ENCODE measurements around the gene WWOX. TPM values are rescaled to one million over a fixed set of nuclear protein-coding genes. Genes with fewer than 3 reads are reported as not detected.

Gene WWOX
- total RNA-seq, 2 donors from 2014 or later = 30.0 to 35.4 TPM

- Mint-ChIP-seq H3K27ac (peak overlapping the region; percentile 16), H3K9me3 (no peaks in the 10 kb centered on the region), H3K36me3 (ENCODE audit: low read depth) (no peaks in the 10 kb centered on the region), H3K27me3 (ENCODE audit: insufficient read depth) (no peaks in the 10 kb centered on the region), H3K4me1 (peaks cover 25% of the 10 kb centered on the region), H3K4me3 (no peak overlapping the region)
- H3K4me1 ChIP-seq (ENCODE audit: control insufficient read depth, insufficient read depth, low read length) = peaks cover 8% of the 10 kb centered on the region
- no peaks in the 10 kb centered on the region for H3K27me3 ChIP-seq (ENCODE audit: control insufficient read depth, insufficient read depth, low read length, poor library complexity, severe bottlenecking)
- H3K4me3 ChIP-seq (ENCODE audit: low read length) = no peak overlapping the region
- no peaks in the 10 kb centered on the region for H3K9me3 ChIP-seq (ENCODE audit: control insufficient read depth, low read length)
- H3K36me3 ChIP-seq (ENCODE audit: control insufficient read depth, insufficient read depth, low read length) = no peaks in the 10 kb centered on the region
- TF ChIP-seq CTCF (conservative IDR thresholded peaks at IDR 0.05) = no peak
- WGBS, 2 experiments (ENCODE audit: insufficient coverage in 1 of 2, insufficient read length in 1 of 2) = 67 to 89% methylated on average over 2 to 3 of the region's 3 CpGs
- DNase-seq = peak; percentile 66
- H3K27ac ChIP-seq (ENCODE audit: low read depth, low read length) = no peak overlapping the region
- H3K9ac ChIP-seq (ENCODE audit: extremely low read depth, low read length, poor library complexity, severe bottlenecking) = no peak overlapping the region
Measured at GRCh38 chr16:78668393-78668792, 568.9 kb downstream of the WWOX start.

GRCh38 chr16:78669994-78670393, 570.5 kb downstream of the WWOX start:
- 91 to 95% methylated on average over 4 to 9 of the region's 9 CpGs for WGBS, 2 experiments (ENCODE audit: insufficient coverage in 1 of 2, insufficient read length in 1 of 2)
- Histone ChIP-seq H3K27ac (ENCODE audit: low read depth, low read length) (no peak overlapping the region), H3K9ac (ENCODE audit: extremely low read depth, low read length, poor library complexity, severe bottlenecking) (no peak overlapping the region), H3K27me3 (ENCODE audit: control insufficient read depth, insufficient read depth, low read length, poor library complexity, severe bottlenecking) (no peaks in the 10 kb centered on the region), H3K36me3 (ENCODE audit: control insufficient read depth, insufficient read depth, low read length) (no peaks in the 10 kb centered on the region), H3K4me1 (ENCODE audit: control insufficient read depth, insufficient read depth, low read length) (peaks cover 8% of the 10 kb centered on the region), H3K4me3 (ENCODE audit: low read length) (no peak overlapping the region), H3K9me3 (ENCODE audit: control insufficient read depth, low read length) (no peaks in the 10 kb centered on the region)
- H3K27me3 Mint-ChIP-seq (ENCODE audit: insufficient read depth) = no peaks in the 10 kb centered on the region
- DNase-seq = no peak
- H3K9me3 Mint-ChIP-seq = no peaks in the 10 kb centered on the region
- H3K36me3 Mint-ChIP-seq (ENCODE audit: low read depth) = no peaks in the 10 kb centered on the region
- H3K4me1 Mint-ChIP-seq = peaks cover 25% of the 10 kb centered on the region
- H3K4me3 Mint-ChIP-seq = no peak overlapping the region
- no peak for TF ChIP-seq CTCF (conservative IDR thresholded peaks at IDR 0.05)
- H3K27ac Mint-ChIP-seq = no peak overlapping the region

GRCh38 chr16:78672779-78673556, 573.5 kb downstream of the WWOX start:
- H3K27me3 ChIP-seq (ENCODE audit: control insufficient read depth, insufficient read depth, low read length, poor library complexity, severe bottlenecking) = no peaks in the 10 kb centered on the region
- no peaks in the 10 kb centered on the region for H3K9me3 ChIP-seq (ENCODE audit: control insufficient read depth, low read length)
- H3K4me1 Mint-ChIP-seq = peaks cover 21% of the 10 kb centered on the region
- peaks cover 5% of the 10 kb centered on the region for H3K4me1 ChIP-seq (ENCODE audit: control insufficient read depth, insufficient read depth, low read length)
- H3K36me3 ChIP-seq (ENCODE audit: control insufficient read depth, insufficient read depth, low read length) = no peaks in the 10 kb centered on the region
- no peak overlapping the region for H3K4me3 ChIP-seq (ENCODE audit: low read length)
- no peaks in the 10 kb centered on the region for H3K27me3 Mint-ChIP-seq (ENCODE audit: insufficient read depth)
- DNase-seq = peak; percentile 34
- H3K9ac ChIP-seq (ENCODE audit: extremely low read depth, low read length, poor library complexity, severe bottlenecking) = no peak overlapping the region
- H3K4me3 Mint-ChIP-seq = no peak overlapping the region
- no peaks in the 10 kb centered on the region for H3K9me3 Mint-ChIP-seq
- TF ChIP-seq CTCF (conservative IDR thresholded peaks at IDR 0.05) = no peak
- 96% methylated on average over 15 to 17 of the region's 17 CpGs for WGBS, 2 experiments (ENCODE audit: insufficient coverage in 1 of 2, insufficient read length in 1 of 2)
- no peak overlapping the region for H3K27ac ChIP-seq (ENCODE audit: low read depth, low read length)
- H3K36me3 Mint-ChIP-seq (ENCODE audit: low read depth) = no peaks in the 10 kb centered on the region
- H3K27ac Mint-ChIP-seq = no peak overlapping the region

All from endodermal cell (in vitro differentiated cells).